AG09309 (cell line): ENCODE measurements around the gene ZNF773.

Source experiments
- DNase-seq: peaks from one replicate; pipeline ENCODE4 v3.0.0-alpha.2; 2010; ENCODE audit warnings: low read depth
- H3K4me3 ChIP-seq: 2 replicates; pipeline ENCODE4 v1.5.1; 2011; ENCODE audit warnings: mild to moderate bottlenecking, low read depth, low read length, moderate library complexity; ENCODE audit not compliant: control insufficient read depth
- CTCF ChIP-seq: IDR thresholded peaks from 2 replicates; pipeline ENCODE4 v1.5.1; 2011; ENCODE audit warnings: mild to moderate bottlenecking, low read depth, low read length, inconsistent platforms; ENCODE audit not compliant: insufficient read depth, control insufficient read depth; ENCODE audit errors: missing control alignments

The ZNF773 gene

GRCh38 chr19:57546513-57546912 lies 46.8 kb downstream of the ZNF773 start:
- no peak for DNase-seq
- no peak for TF ChIP-seq CTCF
- H3K4me3 ChIP-seq = no peak overlapping the region

GRCh38 chr19:57552432-57552831 lies 52.7 kb downstream of the ZNF773 start:
- DNase-seq = no peak
- no peak overlapping the region for H3K4me3 ChIP-seq
- no peak for TF ChIP-seq CTCF

DNA sequence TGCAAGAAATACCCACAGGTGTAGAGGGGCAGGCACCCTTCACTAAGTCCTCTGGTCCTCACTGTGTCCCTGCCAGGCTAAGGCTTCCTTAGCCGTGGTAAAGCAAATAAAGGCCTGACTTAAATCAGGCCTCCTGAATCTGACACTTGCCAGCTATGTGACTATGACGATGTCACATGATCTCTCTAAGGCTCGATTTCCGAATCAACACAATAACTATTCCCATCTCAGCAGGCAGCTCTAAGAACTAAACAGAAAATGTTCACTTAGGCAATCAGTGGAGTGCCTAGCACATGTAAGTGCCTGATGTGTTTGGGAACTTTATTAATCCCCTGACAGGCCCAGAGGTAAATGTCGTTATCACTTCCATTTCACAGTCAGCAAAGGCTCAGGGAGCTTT lies 57.9 kb downstream of the ZNF773 start:
- no peak for DNase-seq
- no peak overlapping the region for H3K4me3 ChIP-seq
- no peak for TF ChIP-seq CTCF
